Stimulated activated naive CD4-positive, alpha-beta T cell treated with Interleukin-2 at 50 U/mL for 16 hours (primary cell): ENCODE results near the gene ETDC.
"Not testable (repeated sequence)": the region's sequence is repeated elsewhere in the genome, so short reads cannot be mapped to it uniquely, and the experiment has no call there.

Experiments
- DNase-seq: peaks from one replicate; lab custom pipeline; 2025; lab: John Stamatoyannopoulos, UW

The ETDC gene

GRCh38 chrX:135309430-135309923 lies at the start of gene ETDC:
Gene ETDC, plus strand, starts transcription at chrX:135309480. Its CDS starts 0 bp downstream, at chrX:135309480.
- no peak for DNase-seq

- not testable (repeated sequence) for DNase-seq
These were observed 48.3 kb upstream of the ETDC start for GRCh38 chrX:135260976-135261375.

GRCh38 chrX:135263376-135263775 lies 45.9 kb upstream of the ETDC start:
- not testable (repeated sequence) for DNase-seq

GRCh38 chrX:135264206-135264605 lies 45.1 kb upstream of the ETDC start:
- no peak for DNase-seq

- DNase-seq: no peak
These were observed 36.1 kb upstream of the ETDC start for GRCh38 chrX:135273162-135273561.

- DNase-seq: no peak
These were observed 33.3 kb upstream of the ETDC start for GRCh38 chrX:135275973-135276372.

- no peak for DNase-seq
These were observed 21.9 kb upstream of the ETDC start for GRCh38 chrX:135287266-135287823.

- DNase-seq: peak; percentile 63
These were observed 13.9 kb upstream of the ETDC start for GRCh38 chrX:135295238-135295943.

- no peak for DNase-seq
These were observed 13.4 kb upstream of the ETDC start for GRCh38 chrX:135295944-135296305.

GRCh38 chrX:135302269-135302873 lies 6.9 kb upstream of the ETDC start:
- DNase-seq: no peak

GRCh38 chrX:135304741-135305140 lies 4.5 kb upstream of the ETDC start:
- DNase-seq: no peak

- DNase-seq: no peak
These were observed 2.1 kb upstream of the ETDC start for GRCh38 chrX:135307171-135307570.

- no peak for DNase-seq
These were observed 880 bp upstream of the ETDC start for GRCh38 chrX:135308345-135308855.

- DNase-seq: no peak
These were observed 6.6 kb downstream of the ETDC start for GRCh38 chrX:135315864-135316263.

GRCh38 chrX:135324463-135324862 lies 15.2 kb downstream of the ETDC start:
- no peak for DNase-seq

- DNase-seq: not testable (repeated sequence)
These were observed 15.9 kb downstream of the ETDC start for GRCh38 chrX:135325036-135325818.

GRCh38 chrX:135327299-135327698 lies 18.0 kb downstream of the ETDC start:
- no peak for DNase-seq

GRCh38 chrX:135328421-135329005 lies 19.2 kb downstream of the ETDC start:
- no peak for DNase-seq

- DNase-seq: no peak
These were observed 21.4 kb downstream of the ETDC start for GRCh38 chrX:135330706-135331105.

GRCh38 chrX:135331525-135331924 lies 22.2 kb downstream of the ETDC start:
- DNase-seq: no peak

GRCh38 chrX:135340831-135341230 lies 31.6 kb downstream of the ETDC start:
- no peak for DNase-seq

GRCh38 chrX:135345107-135345589 lies 35.9 kb downstream of the ETDC start:
- DNase-seq: no peak
